GM18511 (cell line): ENCODE measurements around the gene KCNE5.
"Not testable (repeated sequence)": the region's sequence is repeated elsewhere in the genome, so short reads cannot be mapped to it uniquely, and the experiment has no call there.

ENCODE experiments used
- ATAC-seq: cut with Tn5 transposase; IDR thresholded peaks from one replicate; pipeline ENCODE4 v1.9.1; 2021; ENCODE audit warnings: mild to moderate bottlenecking, moderate library complexity; ENCODE audit not compliant: unreplicated experiment

KCNE5 gene, protein sequence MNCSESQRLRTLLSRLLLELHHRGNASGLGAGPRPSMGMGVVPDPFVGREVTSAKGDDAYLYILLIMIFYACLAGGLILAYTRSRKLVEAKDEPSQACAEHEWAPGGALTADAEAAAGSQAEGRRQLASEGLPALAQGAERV

DNA sequence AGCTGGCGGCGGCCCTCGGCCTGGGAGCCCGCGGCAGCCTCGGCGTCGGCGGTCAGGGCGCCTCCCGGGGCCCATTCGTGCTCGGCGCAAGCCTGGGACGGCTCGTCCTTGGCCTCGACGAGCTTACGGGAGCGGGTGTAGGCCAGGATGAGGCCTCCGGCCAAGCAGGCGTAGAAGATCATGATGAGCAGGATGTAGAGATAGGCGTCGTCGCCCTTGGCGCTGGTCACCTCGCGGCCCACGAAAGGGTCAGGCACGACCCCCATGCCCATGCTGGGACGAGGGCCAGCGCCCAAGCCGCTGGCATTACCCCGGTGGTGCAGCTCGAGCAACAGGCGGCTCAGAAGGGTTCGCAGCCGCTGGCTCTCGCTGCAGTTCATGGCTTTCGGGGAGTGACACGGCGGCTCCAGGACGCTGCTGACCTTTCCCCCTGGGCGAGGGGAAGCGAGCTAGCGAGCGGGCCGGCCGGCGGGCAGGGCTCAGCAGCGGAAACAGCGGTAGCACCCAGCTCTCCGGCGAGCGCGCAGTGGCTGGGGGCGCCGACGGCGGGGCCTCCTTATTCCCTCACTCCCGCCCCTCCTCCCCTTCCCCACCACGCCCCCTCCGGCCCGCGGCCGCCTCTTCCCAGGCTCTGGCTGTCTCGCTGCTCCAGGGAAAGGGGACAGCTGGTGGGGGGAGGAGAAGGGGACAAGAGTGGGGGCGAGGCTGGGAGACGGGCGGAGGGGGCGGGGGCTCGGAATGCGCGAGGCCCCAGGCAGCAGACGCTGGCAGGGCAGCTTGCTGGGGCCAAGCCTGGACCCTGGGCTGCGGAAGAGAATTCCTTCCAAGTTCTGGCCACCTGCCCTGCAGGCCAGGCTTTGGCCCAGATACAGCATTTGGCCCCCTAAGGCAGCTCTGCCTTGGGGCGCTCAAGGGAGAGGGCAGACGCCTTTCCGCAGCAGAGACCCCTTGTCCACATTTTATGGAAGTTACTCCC, at the start of gene KCNE5:
KCNE5 (minus strand) TSS at position 532 of the 976 bp plus-strand sequence; CDS start at position 380, 152 bp downstream.
- no peak for ATAC-seq

DNA sequence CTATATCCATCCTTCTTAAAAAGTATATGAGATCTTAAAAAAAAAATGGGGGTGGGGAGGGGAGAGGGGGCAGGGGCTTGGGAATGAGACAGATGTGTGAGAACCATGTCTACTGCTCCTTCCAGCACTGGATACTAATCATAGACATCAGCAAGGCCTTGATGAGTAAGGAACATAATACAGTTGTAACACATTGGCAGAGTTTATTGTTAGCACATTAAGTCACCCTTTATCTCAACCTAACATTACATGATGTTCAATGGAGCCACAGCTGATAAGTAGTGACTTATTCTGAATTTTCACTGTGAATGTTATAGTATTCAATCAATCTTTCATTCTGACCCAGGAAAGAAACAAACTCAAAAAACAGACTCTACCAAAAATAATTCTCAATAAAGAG, 47.3 kb upstream of the KCNE5 start:
- ATAC-seq = no peak

DNA sequence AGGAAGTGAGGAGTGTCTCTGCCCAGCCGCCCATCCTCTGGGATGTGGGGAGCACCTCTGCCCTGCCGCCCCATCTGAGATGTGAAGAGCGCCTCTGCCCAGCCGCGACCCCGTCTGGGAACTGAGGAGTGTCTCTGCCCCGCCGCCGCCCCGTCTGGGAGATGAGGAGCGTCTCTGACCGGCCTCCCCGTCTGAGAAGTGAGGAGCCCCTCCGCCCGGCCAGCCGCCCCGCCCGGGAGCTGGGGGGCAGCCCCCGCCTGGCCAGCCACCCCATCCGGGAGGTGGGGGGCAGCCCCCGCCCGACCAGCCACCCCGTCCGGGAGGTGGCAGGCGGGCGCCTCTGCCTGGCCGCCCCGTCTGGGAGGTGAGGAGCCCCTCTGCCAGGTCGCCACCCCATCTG, 46.2 kb upstream of the KCNE5 start:
- not testable (repeated sequence) for ATAC-seq

DNA sequence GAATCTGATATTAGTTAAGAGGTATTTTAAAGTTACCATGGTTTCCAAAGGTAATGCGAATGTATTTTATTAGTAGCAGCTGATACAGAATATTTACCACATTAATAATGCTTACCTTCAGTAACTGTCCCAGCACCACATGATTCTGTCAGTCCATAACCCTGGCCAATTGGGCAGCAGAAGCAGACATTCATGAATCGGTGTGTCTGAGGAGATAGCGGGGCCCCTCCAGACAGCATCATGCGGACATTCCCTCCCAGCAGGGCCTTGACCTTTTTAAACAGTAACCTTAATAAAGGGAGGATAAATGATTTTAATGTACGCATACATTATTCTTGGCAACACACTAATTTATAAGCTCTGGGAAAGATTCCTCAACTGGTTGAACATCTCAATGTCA, 43.0 kb upstream of the KCNE5 start:
- no peak for ATAC-seq

DNA sequence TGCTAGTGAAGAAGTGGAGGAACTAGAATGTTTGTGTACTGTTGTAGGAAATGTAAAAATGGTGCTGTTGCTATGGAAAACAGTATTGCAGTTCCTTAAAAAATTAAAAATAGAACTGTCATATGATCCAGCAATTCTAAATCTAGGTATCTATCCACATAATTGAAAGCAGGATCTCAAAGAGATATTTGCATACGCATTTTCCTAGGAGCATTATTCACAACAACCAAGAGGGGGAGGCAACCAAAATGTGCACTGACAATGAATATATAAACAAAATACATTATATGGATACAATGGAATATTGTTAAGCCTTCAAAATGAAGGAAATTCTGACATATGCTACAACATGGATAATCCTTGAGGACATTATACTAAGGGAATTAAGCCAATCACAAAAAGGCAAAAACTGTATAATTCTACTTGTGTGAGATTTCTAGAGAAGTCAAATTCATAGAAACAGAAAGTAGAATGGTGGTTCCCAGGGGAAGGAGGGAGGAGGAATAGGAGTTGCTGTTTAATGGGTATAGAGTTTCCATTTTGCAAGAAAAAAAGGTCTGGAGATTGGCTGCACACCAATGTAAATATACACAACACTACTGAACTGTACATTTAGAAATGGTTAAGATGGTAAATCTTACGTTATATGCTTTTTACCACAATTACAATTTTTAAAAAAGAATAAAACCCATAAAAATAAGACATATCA, 35.6 kb upstream of the KCNE5 start:
- no peak for ATAC-seq

DNA sequence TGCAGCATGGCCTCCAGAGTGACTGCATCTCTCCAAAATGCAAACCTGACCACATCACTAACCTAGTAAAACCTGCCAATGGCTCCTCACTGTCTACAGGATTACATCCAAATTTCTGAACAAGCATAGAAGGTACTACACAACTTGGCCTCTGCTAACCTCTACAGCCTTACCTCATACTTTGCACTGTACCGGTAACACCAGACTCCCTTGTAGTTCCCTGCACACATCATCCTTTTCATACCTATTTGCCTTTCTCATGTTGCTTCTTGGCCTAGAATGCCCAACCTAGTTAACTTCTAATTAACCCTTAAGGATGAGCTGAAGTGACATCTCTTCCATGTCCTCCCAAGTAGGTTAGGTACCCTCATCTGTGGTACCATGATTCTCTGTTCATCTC, 33.4 kb upstream of the KCNE5 start:
- no peak for ATAC-seq

DNA sequence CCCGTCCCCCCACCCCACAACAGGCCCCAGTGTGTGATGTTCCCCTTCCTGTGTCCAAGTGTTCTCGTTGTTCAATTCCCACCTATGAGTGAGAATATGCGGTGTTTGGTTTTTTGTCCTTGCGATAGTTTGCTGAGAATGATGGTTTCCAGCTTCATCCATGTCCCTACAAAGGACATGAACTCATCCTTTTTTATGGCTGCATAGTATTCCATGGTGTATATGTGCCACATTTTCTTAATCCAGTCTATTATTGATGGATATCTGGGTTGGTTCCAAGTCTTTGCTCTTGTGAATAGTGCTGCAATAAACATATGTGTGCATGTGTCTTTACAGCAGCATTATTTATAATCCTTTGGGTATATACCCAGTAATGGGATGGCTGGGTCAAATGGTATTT, 32.4 kb upstream of the KCNE5 start:
- not testable (repeated sequence) for ATAC-seq

DNA sequence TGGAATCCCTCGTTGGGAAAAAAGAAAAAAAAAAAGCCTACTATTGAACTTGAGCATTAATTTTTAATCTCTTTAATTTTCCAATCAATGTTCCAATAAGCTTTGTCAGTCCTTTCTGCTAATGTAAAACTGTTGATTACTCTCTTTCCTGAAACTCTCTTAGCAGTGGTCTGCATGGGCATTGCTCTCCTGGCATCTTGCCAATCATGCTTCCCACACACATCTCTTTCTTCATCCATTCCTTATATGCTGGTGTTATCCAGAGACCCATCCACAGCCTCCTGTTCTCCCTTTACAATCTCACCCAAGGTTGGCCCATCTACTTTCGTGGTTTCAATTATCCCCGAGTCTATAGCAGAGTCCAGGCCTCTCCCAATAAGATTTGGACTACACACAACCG, 31.8 kb upstream of the KCNE5 start:
- no peak for ATAC-seq

DNA sequence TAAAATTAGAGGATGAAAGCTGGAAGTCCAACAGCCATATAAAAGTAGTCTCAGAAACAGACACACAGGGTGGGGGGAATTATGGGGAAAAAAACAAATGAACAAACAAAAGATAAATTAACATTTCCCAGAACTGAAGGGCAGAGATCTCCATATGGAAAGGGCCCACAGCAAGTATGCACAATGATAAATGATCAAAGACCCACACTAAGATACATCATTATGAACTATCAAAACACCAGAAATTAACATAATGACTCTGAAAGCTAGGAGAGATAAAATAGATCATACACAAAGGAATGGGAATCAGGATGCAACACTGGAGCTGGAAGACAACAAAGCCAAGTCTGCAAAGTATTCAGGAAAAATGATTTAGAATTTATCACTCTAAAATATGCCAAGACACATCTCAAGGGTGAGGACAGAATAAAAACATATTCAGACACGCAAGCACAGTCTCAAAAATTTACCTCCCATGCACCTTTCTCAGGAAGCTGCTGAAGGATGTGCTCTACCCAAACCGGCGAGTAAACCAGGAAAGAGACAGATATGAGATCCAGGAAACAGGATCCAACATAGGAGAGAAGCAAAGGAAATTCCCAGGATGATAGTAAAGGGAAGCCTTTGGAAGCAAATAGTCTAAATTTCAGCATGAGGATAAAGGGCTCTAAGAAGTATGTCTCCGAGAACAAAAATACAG, 30.7 kb upstream of the KCNE5 start:
- ATAC-seq = no peak

DNA sequence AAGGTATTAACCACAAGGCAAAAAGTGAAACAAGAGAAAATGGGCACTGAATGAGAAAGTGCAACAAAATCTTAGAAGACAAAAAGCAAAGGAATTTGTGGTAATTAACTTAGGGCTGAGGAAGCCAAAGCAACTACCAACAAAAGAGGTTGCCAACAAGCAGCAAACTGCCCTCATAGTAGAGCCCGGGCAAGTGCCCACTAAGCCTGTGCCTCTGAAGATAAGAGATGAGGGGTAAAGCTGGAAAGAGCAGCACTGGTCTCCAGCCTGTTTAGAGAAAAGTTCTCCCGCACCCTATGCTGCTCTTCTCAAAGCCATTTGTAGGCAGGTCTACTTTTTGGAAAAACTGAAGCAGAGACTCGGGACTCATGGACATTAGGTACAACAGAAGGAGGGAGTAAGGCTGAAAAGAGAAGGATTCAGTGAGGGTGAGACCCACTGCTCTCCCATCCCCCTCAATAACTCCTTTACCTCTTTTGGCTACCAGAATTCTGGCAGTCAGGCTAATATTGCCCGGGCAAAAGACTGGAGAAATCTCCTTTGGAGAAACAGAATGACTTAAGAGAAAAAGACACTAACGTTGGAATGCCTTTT, 29.6 kb upstream of the KCNE5 start:
- ATAC-seq = no peak

DNA sequence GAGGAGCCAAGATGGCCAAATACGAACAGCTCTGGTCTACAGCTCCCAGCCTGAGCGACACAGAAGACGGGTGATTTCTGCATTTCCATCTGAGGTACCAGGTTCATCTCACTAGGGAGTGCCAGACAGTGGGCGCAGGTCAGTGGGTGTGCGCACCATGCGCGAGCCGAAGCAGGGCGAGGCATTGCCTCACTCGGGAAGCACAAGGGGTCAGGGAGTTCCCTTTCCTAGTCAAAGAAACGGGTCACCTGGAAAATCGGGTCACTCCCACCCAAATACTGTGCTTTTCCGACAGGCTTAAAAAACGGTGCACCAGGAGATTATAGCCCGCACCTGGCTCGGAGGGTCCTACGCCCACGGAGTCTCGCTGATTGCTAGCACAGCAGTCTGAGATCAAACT, 19.7 kb upstream of the KCNE5 start:
- ATAC-seq = not testable (repeated sequence)

DNA sequence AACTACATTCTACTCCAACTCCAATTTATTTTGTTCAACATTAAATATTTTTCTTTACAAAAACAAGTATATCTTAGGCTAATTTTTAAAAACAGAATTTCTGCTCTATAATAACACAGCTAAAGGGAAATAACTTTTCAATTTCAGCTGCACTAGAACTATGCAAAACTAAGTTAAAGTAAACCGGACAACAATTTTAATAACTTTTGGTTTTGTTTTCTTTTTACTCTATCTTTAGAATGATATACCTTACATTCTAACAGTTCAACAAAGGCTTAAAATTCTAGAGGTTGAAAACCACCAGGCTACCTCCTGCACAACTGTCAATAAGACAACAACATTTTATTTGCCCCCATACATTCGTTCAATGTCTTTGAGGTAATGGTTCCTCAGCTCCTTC, 18.7 kb upstream of the KCNE5 start:
- ATAC-seq = no peak

DNA sequence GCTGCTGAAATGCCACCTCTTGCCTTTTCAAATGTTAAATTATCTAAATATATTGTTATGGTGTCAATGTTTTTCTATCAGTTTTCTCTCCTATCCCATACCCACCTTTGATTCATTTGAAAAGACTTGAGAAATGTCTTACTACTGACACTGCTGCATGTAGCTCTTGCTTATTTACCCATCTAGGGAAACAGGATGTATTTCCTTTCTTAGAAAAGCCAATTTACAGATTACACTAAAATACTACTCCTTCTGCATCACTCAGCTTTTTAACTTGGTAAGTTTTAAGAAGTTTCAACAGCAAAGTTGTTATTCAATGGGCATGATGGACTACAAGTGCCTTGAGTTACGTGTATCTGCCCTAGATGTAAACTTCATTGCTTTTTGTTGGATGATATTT, 13.2 kb upstream of the KCNE5 start:
- ATAC-seq = no peak

DNA sequence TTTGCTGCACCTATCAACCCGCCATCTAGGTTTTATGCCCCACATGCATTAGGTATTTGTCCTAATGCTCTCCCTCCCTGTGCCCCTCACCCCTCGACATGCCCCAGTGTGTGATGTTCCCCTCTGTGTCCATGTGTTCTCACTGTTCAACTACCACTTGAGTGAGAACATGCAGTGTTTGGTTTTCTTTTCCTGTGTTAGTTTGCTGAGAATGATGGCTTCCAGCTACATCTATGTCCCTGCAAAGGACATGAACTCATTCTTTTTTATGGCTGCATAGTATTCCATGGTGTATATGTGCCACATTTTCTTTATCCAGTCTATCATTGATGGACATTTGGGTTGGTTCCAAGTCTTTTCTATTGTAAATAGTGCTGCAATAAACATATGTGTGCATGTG, 12.5 kb upstream of the KCNE5 start:
- not testable (repeated sequence) for ATAC-seq

DNA sequence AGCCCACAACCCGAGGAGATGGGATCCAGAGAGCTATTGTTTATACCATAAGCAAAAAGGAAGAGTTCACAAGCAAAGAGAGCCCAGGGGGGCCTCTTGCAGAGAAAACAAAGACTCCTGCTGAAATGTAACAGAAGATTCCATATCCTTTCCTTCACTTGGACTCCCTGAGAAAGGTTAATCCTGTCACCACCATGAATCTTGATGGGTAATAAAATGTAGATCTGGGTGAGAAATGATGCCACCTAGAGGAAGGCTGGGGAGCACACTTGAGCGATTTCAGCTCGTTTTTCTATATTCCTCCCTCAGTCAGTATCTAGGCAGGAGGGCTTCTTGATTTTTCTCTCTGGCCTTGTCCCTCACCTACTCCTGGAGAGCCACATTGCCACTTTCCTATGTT, 10.2 kb upstream of the KCNE5 start:
- ATAC-seq = no peak

DNA sequence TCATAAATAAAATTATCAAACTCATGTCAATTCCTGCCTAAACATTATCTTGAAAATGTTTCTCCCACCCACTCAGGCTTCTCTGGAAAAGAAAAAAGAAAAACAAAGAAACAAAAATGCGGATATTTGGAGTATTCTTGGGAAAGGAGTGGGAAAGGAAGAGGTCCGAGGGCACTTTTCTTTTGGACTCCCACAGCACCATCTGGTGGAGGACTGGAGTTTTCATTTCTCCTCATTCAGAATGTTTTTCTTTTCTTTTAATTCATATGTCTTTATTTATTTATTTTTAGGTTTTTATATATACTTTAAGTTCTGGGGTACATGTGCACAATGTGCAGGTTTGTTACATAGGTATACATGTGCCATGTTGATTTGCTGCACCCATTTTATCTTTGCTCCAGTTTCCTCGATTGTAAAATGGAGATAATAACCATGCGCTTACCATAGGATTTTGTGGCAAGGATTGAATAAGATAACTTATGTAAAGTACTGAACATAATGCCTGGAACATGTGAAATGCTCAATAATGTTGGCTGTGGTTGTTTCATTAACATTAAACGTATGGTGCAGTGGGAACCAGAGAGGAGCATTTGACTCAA, 8.0 kb upstream of the KCNE5 start:
- ATAC-seq = no peak

DNA sequence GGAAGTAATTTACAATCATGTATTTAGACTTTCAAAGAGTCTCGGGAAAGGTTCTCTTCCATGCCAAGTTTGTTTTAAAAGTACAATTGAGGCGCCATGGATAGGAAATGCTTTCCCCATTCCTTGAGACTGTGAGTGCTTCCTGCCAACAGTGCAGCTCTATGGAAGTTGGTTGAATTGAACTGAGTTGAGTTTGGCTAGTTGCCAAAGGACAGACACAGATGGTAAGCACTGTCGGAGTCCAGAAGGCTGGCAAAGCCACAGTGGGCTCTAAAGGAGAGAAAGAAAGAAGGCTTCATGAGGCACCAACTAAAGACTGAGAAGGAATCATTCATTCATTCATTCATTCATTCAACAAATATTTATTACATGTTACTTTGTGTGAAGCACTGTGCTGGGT, 4.3 kb upstream of the KCNE5 start:
- no peak for ATAC-seq

DNA sequence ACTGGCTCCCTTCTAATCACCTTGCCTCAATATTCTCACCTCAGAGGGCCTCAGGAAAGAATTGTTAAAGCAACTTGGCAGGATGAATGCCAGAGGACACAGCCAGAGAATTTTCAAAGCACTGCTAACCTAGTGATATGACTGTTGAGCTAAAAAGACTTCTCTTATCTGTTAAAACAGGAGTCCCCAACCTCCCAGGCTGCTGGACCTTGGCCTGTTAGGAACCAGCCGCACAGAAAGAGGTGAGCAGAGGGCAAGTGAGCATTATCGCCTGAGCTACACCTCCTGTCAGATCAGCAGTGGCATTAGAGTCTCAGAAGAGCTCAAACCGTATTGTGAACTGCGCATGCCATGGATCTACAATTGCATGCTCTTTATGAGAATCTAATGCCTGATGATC, 1.7 kb upstream of the KCNE5 start:
- no peak for ATAC-seq

DNA sequence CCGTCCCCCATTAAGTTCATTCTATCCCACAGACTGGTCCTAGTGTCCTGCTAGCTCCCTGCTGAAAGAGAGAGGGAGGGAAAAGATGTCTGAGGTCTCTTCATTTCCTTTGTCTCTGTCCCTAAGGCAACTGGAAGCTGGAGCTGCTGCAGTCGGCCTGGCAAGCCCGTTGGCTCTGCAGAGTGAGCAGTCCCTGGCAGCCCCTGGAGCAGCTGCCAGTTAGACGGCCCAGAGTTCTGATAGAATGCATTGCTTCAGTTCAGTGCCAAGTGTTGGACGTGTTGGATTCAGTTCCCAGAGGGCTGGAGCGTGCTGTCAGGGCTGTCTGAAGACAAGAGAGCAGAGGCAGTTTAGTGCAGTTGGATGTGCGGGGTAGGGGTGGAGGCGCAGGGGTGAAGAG, 975 bp downstream of the KCNE5 start:
- no peak for ATAC-seq

DNA sequence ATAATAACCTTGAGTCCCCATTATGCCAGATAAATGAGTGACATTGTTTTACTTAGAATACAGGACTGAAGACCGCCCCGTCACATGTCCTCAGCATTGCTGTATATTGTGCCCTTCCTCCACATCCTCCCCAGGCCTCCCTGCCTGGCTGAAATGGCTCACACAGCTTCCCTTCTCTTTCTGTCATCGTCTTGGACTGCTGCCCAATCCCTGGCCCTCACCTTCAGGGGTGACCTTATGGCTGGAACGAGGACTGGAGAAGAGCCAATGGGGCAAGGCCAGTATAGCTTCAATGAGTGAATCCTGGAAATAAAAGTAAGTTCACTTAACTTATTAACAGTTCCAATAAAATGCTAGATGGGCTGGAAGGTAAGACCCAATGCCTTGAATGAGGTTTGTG, 2.7 kb downstream of the KCNE5 start:
- no peak for ATAC-seq
